Activated B cell treated with CpG ODN at 0.5 μM for 24 hours (primary cell): ENCODE measurements around the gene SYT3. TPM values are rescaled to one million over a fixed set of nuclear protein-coding genes. Genes with fewer than 3 reads are reported as not detected.

Source experiments
- ATAC-seq: fragments of 200-7000 bp; cut with Tn5 transposase; one replicate; pipeline ENCODE4 v1.10.0; 2021; ENCODE audit warnings: low read depth, mild to moderate bottlenecking, moderate library complexity
- CTCF ChIA-PET: fragments of 350-600 bp; sonication (Branson Sonifier 250); formaldehyde crosslinking; loops from one replicate; lab custom pipeline; 2021; ENCODE audit warnings: antibody characterized with exemption; lab: Charles Lee
- POLR2A ChIA-PET: fragments of 350-600 bp; sonication (Branson Sonifier 250); formaldehyde crosslinking; loops from one replicate; lab custom pipeline; 2021; ENCODE audit warnings: antibody characterized with exemption; lab: Charles Lee
- DNase-seq: peaks from one replicate; pipeline ENCODE4 v3.0.0; 2022
- H3K27ac Mint-ChIP-seq: one replicate; pipeline ENCODE4 v1.8.0; 2020; ENCODE audit warnings: mixed read lengths
- H3K27me3 Mint-ChIP-seq: one replicate; pipeline ENCODE4 v1.8.0; 2021; ENCODE audit warnings: mixed read lengths
- H3K36me3 Mint-ChIP-seq: one replicate; pipeline ENCODE4 v1.8.0; 2021; ENCODE audit warnings: low read depth, mixed read lengths
- H3K4me1 Mint-ChIP-seq: one replicate; pipeline ENCODE4 v1.8.0; 2021; ENCODE audit warnings: mixed read lengths
- H3K4me3 Mint-ChIP-seq: one replicate; pipeline ENCODE4 v1.8.0; 2020; ENCODE audit warnings: mild to moderate bottlenecking, mixed read lengths
- H3K9me3 Mint-ChIP-seq: one replicate; pipeline ENCODE4 v1.8.0; 2020; ENCODE audit warnings: mixed read lengths
- CTCF ChIP-seq: fragments of 200-600 bp; IDR thresholded peaks from one replicate; pipeline ENCODE4 v1.8.0; 2022; ENCODE audit warnings: antibody characterized with exemption, mild to moderate bottlenecking
- intact Hi-C: fragments of 100-400 bp; cut with micrococcal nuclease; formaldehyde crosslinking; loops from one replicate; pipeline ENCODE4 v1.15.1; 2024
- total RNA-seq: library from RNA; stranded (reverse); gene quantifications from 2 replicates; pipeline ENCODE4 v1.2.3, GENCODE V29; 2022

Gene SYT3
- total RNA-seq, 1 donor from 2014 or later, result 0.60 TPM

- Mint-ChIP-seq H3K9me3 (peaks cover 7% of the 10 kb centered on the region), H3K4me1 (no peaks in the 10 kb centered on the region), H3K36me3 (peaks cover 1% of the 10 kb centered on the region), H3K27me3 (peaks cover 38% of the 10 kb centered on the region), H3K4me3 (no peak overlapping the region), H3K27ac (no peak overlapping the region)
- CTCF ChIA-PET, result no interaction called here
- TF ChIP-seq CTCF, result no peak
- POLR2A ChIA-PET, result interaction anchor here (0.7 kb wide), 1 partner anchor 673 kb away, joined by 4 read pairs; no protein-coding TSS in a partner anchor
- intact Hi-C loops, result no loop called here
- no peak for ATAC-seq
- no peak for DNase-seq
These were observed 11.5 kb upstream of the SYT3 start for GRCh38 chr19:50651174-50651573.

- peaks cover 26% of the 10 kb centered on the region for H3K27me3 Mint-ChIP-seq
These were observed 10.0 kb upstream of the SYT3 start, which contains the start of gene C19orf81 for GRCh38 chr19:50649433-50650391. Gene C19orf81 (plus strand): TSS chr19:50649445. CDS start chr19:50649445, 0 bp downstream.

GRCh38 chr19:50648659-50649058 is 9.0 kb upstream of the SYT3 start:
- TF ChIP-seq CTCF, result no peak
- DNase-seq (no peak), ATAC-seq (no peak)
- intact Hi-C loops, result no loop called here
- POLR2A ChIA-PET, result no interaction called here
- peaks cover 20% of the 10 kb centered on the region for H3K27me3 Mint-ChIP-seq
- no peak overlapping the region for H3K4me3 Mint-ChIP-seq
- CTCF ChIA-PET, result no interaction called here
- peaks cover 4% of the 10 kb centered on the region for H3K9me3 Mint-ChIP-seq
- no peaks in the 10 kb centered on the region for H3K4me1 Mint-ChIP-seq
- H3K27ac Mint-ChIP-seq, result no peak overlapping the region
- no peaks in the 10 kb centered on the region for H3K36me3 Mint-ChIP-seq

More at GRCh38 chr19:50649433-50650391, 10.0 kb upstream of the SYT3 start, which contains the start of gene C19orf81:
- H3K36me3 Mint-ChIP-seq, result no peaks in the 10 kb centered on the region
- H3K4me1 Mint-ChIP-seq, result no peaks in the 10 kb centered on the region
- no peak for TF ChIP-seq CTCF
- DNase-seq (no peak), ATAC-seq (no peak)
- no peak within 1 kb of the TSS for H3K4me3 Mint-ChIP-seq
- intact Hi-C loops, result no loop called here
- peaks cover 4% of the 10 kb centered on the region for H3K9me3 Mint-ChIP-seq
- no peak within 1 kb of the TSS for H3K27ac Mint-ChIP-seq
- ChIA-PET CTCF (interaction anchor here (1.2 kb wide), 1 partner anchor 514 kb away, joined by 3 read pairs; no protein-coding TSS in a partner anchor), POLR2A (no interaction called here)

- no peak for TF ChIP-seq CTCF
- no peak for ATAC-seq
- Mint-ChIP-seq H3K36me3 (no peaks in the 10 kb centered on the region), H3K4me3 (no peak overlapping the region), H3K4me1 (no peaks in the 10 kb centered on the region), H3K27me3 (peaks cover 16% of the 10 kb centered on the region), H3K9me3 (peaks cover 4% of the 10 kb centered on the region), H3K27ac (no peak overlapping the region)
- ChIA-PET POLR2A (no interaction called here), CTCF (no interaction called here)
- intact Hi-C loops, result no loop called here
- no peak for DNase-seq
These were observed 8.4 kb upstream of the SYT3 start for GRCh38 chr19:50647879-50648615.
